Activated naive CD8-positive, alpha-beta T cell treated with anti-CD3 and anti-CD28 coated beads, Interleukin-2, amount 50 U/mL, for 24 hours (primary cell): ENCODE results near the gene DPEP2NB.

Source experiments
- ATAC-seq: fragments of 150-1000 bp; cut with Tn5 transposase; one replicate; pipeline ENCODE4 v1.10.0; 2021
- DNase-seq: peaks from one replicate; pipeline ENCODE4 v3.0.0; 2021
- H3K27ac Mint-ChIP-seq: one replicate; pipeline ENCODE4 v1.8.0; 2021; ENCODE audit warnings: mild to moderate bottlenecking, mixed read lengths
- H3K27me3 Mint-ChIP-seq: one replicate; pipeline ENCODE4 v1.8.0; 2021; ENCODE audit warnings: mixed read lengths
- H3K36me3 Mint-ChIP-seq: one replicate; pipeline ENCODE4 v1.8.0; 2021; ENCODE audit warnings: low read depth, mixed read lengths
- H3K4me1 Mint-ChIP-seq: one replicate; pipeline ENCODE4 v1.8.0; 2021; ENCODE audit warnings: mixed read lengths
- H3K4me3 Mint-ChIP-seq: one replicate; pipeline ENCODE4 v1.8.0; 2021; ENCODE audit warnings: mild to moderate bottlenecking, moderate library complexity, mixed read lengths
- H3K9me3 Mint-ChIP-seq: one replicate; pipeline ENCODE4 v1.8.0; 2021; ENCODE audit warnings: mixed read lengths

Gene DPEP2NB

GRCh38 chr16:68015681-68016080 is at the start of gene DPEP2NB:
Gene DPEP2NB, minus strand, starts transcription at chr16:68015911. Its CDS starts 141 bp downstream, at chr16:68015770.
- Mint-ChIP-seq H3K27me3 (no peaks in the 10 kb centered on the region), H3K4me1 (peaks cover 14% of the 10 kb centered on the region), H3K27ac (no peak within 1 kb of the TSS), H3K36me3 (peaks cover 2% of the 10 kb centered on the region), H3K9me3 (no peaks in the 10 kb centered on the region), H3K4me3 (no peak within 1 kb of the TSS)
- ATAC-seq (no peak), DNase-seq (no peak)

DNA sequence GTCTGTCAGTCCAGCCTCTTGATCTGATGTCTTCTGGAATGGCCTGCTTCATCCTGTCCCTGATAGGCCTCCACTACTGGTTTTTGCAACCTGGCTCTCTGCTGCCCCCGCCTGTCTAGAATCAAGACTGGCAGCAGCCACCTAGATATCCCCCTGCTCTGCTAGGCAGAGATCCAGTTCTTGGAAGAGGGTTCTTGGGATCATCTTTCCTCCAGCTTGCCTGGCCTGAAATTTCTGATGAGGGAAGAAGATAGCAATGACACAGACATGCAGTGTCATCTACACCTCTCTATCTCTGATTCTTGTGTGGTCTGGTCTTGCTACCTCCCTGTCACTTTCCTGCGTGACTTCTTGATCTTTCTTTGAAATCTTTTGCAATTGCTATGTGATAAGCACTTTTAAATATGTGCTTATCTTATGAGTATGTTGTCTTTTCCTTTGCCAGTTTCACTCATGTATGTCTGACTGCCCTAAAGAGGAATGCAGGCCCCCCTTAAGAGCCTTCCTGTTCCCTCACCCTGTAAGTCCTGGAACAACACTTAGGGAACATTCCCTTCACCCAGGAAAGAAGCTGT is 49.2 kb upstream of the DPEP2NB start:
- Mint-ChIP-seq H3K4me3 (no peak overlapping the region), H3K9me3 (no peaks in the 10 kb centered on the region), H3K27ac (peak overlapping the region; percentile 46), H3K27me3 (no peaks in the 10 kb centered on the region), H3K4me1 (peaks cover 60% of the 10 kb centered on the region), H3K36me3 (peaks cover 46% of the 10 kb centered on the region)
- DNase-seq (peak; percentile 81), ATAC-seq (peak; percentile 68)

DNA sequence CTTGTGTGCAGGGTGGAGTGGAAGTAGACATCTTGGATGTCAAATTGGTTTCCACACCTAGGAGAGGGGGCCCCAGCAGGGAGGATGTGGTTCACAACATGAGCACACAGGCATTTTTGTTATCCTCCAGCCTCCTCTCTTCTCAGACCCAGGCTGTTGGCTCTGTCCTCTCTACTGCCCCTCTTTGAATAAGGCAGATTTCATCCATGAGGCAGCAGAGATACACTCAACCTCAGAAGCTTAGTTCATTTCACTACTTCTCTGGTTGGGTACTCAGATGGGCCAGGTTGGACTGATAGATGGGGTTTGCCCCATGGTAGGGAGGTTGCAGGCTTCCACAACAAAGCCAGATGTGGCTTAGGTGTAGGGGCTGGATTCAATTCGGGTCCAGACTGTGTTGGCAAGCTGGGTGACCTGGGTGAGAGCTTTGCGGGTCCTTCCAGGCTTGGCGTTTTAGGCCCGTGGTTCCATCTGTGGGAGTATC is 47.2 kb upstream of the DPEP2NB start:
- peaks cover 65% of the 10 kb centered on the region for H3K4me1 Mint-ChIP-seq
- peak; percentile 70 for ATAC-seq
- peaks cover 47% of the 10 kb centered on the region for H3K36me3 Mint-ChIP-seq
- no peak for DNase-seq
- peak overlapping the region; percentile 80 for H3K27ac Mint-ChIP-seq
- H3K4me3 Mint-ChIP-seq = no peak overlapping the region
- no peaks in the 10 kb centered on the region for H3K9me3 Mint-ChIP-seq
- no peaks in the 10 kb centered on the region for H3K27me3 Mint-ChIP-seq

DNA sequence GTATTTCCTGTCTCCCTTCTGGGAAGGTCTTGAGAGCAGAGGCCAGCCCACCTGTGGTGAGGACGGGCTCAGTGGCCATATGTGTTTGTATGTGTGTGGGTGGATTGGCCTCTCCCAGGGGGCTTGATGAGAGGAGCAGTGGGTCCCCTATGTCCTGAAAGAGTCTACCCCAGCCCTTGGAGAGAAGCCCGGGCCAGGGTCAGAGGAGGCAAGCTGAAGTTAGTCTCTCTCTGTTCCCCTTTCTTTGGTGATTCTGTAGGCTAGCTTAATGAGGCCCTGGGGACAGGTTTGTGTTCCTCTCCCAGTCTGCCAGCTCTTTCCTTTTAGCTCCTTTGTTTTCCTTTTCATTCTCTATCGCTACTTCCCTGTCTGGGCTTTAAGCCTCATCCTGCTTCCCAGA is 45.7 kb upstream of the DPEP2NB start:
- DNase-seq = no peak
- Mint-ChIP-seq H3K36me3 (peaks cover 47% of the 10 kb centered on the region), H3K27me3 (no peaks in the 10 kb centered on the region), H3K27ac (peak overlapping the region; percentile 62), H3K4me3 (no peak overlapping the region), H3K9me3 (no peaks in the 10 kb centered on the region), H3K4me1 (peaks cover 64% of the 10 kb centered on the region)
- ATAC-seq = no peak

- H3K4me3 Mint-ChIP-seq = peak overlapping the region; percentile 16
- ATAC-seq = peak; percentile 60
- H3K27ac Mint-ChIP-seq = peak overlapping the region; percentile 65
- no peak for DNase-seq
- H3K4me1 Mint-ChIP-seq = peaks cover 56% of the 10 kb centered on the region
- H3K27me3 Mint-ChIP-seq = no peaks in the 10 kb centered on the region
- H3K36me3 Mint-ChIP-seq = peaks cover 52% of the 10 kb centered on the region
- H3K9me3 Mint-ChIP-seq = no peaks in the 10 kb centered on the region
Measured at GRCh38 chr16:68059804-68060203, 44.1 kb upstream of the DPEP2NB start.

DNA sequence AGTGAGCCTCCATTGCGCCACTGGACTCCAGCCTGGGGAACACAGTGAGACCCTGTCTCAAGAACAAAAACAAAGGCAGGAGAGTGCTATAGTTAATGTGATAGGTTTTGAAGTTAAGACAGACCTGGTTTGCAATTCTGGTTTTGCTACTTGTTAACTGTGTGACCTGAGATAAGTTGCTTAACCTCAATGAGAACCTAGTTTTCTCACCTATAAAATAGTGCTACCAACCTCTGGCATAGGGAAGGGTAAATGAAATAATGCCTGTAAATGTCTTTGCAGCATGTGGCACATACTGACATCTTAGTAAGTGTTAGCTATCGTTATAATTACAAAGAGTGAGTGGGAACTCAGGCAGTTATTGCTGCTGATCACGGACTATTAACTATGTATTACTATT is 39.7 kb upstream of the DPEP2NB start:
- H3K9me3 Mint-ChIP-seq = no peaks in the 10 kb centered on the region
- peaks cover 21% of the 10 kb centered on the region for H3K4me1 Mint-ChIP-seq
- H3K36me3 Mint-ChIP-seq = peaks cover 51% of the 10 kb centered on the region
- DNase-seq = no peak
- H3K4me3 Mint-ChIP-seq = no peak overlapping the region
- H3K27me3 Mint-ChIP-seq = no peaks in the 10 kb centered on the region
- no peak overlapping the region for H3K27ac Mint-ChIP-seq
- ATAC-seq = no peak

DNA sequence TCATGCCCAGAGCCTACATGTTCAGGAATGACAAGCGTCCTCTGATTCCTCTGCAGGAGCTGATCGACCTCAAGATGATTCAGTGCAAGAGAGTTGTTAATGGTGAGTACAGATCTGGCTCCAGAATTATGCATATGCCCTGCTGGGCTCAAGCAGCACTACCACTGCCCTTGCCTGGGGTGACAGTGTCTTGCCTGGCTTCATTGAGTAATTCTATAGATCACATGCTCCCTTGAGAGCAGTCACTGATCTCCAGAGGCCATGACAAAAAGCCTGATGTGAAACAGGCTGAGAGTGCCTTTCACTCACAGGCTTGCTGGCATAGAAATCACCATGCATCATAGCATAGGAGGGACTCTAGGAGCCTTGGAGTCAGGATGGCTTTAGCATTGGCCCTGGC is 33.7 kb upstream of the DPEP2NB start:
- Mint-ChIP-seq H3K9me3 (no peaks in the 10 kb centered on the region), H3K36me3 (peaks cover 55% of the 10 kb centered on the region), H3K27ac (no peak overlapping the region), H3K27me3 (no peaks in the 10 kb centered on the region), H3K4me1 (no peaks in the 10 kb centered on the region), H3K4me3 (no peak overlapping the region)
- DNase-seq (no peak), ATAC-seq (no peak)

DNA sequence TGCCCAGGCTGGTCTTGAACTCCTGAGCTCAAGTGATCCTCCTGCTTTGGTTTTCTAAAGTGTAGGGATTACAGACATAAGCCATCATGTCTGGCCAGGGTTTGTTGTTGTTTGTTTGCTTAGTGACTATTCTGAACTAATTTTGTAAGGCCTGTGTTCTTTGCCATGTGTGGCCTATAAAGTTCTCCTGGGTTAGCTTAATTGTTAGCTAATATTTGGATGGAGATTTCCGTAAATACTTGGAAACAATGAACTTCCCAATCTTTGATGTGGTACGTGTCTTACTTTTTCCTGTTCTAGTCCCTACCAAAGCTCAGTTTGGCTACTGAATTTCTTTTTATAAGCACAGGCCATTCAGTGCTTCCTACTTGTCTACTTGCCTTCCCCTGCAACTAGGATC is 32.3 kb upstream of the DPEP2NB start:
- no peak overlapping the region for H3K27ac Mint-ChIP-seq
- no peak for ATAC-seq
- DNase-seq = no peak
- H3K4me1 Mint-ChIP-seq = no peaks in the 10 kb centered on the region
- H3K36me3 Mint-ChIP-seq = peaks cover 43% of the 10 kb centered on the region
- H3K9me3 Mint-ChIP-seq = no peaks in the 10 kb centered on the region
- no peaks in the 10 kb centered on the region for H3K27me3 Mint-ChIP-seq
- no peak overlapping the region for H3K4me3 Mint-ChIP-seq

DNA sequence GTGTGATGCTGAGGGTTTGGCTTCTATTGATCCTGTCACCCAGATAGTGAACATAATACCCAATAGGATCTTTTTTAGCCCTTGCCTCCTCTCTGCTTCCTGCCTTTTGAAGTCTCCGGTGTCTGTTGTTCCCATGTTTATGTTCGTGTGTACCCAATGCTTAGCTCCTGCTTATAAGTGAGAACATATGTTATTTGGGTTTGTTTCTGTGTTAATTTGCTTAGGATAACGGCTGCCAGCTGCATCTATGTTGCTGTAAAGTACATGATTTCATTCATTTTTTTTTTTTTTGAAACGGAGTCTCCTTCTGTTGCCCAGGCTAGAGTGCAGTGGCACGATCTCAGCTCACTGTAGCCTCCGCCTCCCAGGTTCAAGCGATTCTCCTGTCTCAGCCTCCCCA is 30.4 kb upstream of the DPEP2NB start:
- Mint-ChIP-seq H3K4me1 (no peaks in the 10 kb centered on the region), H3K27ac (no peak overlapping the region), H3K27me3 (no peaks in the 10 kb centered on the region), H3K36me3 (peaks cover 39% of the 10 kb centered on the region), H3K9me3 (no peaks in the 10 kb centered on the region), H3K4me3 (no peak overlapping the region)
- ATAC-seq = no peak
- no peak for DNase-seq

- Mint-ChIP-seq H3K36me3 (peaks cover 26% of the 10 kb centered on the region), H3K27ac (no peak overlapping the region), H3K4me1 (peaks cover 16% of the 10 kb centered on the region), H3K4me3 (no peak overlapping the region), H3K27me3 (no peaks in the 10 kb centered on the region), H3K9me3 (no peaks in the 10 kb centered on the region)
- ATAC-seq = no peak
- DNase-seq = no peak
Measured at GRCh38 chr16:68041783-68042182, 26.1 kb upstream of the DPEP2NB start.

DNA sequence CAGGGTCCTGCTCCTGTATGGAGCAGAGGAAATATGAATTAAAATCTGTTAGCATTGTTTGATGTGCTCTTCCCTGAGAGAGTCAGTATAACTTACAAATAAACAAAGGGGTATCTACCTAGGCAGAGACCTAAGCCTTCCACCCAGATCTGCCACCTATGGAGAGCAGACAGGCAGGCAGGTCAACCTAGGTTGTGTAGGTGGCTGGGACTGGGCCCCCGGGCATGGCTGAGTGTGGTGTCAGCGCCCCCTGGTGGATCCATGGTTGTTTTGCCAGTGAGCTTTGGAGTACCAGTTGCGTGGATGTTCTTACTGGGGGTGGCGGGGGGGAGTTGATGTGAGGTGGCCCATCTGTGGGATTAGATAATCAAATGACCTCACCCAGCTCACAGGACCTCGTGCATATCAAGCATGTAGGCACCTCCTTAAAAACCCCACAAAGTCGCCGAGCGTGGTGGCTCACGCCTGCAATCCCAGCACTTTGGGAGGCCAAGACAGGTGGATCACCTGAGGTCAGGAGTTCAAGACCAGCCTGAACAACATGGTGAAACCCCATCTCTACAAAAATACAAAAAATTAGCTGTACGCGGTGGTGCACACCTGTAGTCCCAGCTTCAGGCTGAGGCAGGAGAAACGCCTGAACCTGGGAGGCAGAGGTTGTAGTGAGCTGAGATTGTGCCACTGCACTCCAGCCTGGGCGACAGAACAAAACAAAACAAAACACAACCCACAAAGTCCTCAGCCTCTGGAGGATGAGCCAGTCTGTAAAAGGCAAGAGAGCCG is 25.0 kb upstream of the DPEP2NB start:
- no peaks in the 10 kb centered on the region for H3K27me3 Mint-ChIP-seq
- H3K4me1 Mint-ChIP-seq = peaks cover 19% of the 10 kb centered on the region
- H3K9me3 Mint-ChIP-seq = no peaks in the 10 kb centered on the region
- ATAC-seq (peak; percentile 99), DNase-seq (peak; percentile 91)
- peak overlapping the region; percentile 3 for H3K27ac Mint-ChIP-seq
- H3K4me3 Mint-ChIP-seq = no peak overlapping the region
- peaks cover 21% of the 10 kb centered on the region for H3K36me3 Mint-ChIP-seq

DNA sequence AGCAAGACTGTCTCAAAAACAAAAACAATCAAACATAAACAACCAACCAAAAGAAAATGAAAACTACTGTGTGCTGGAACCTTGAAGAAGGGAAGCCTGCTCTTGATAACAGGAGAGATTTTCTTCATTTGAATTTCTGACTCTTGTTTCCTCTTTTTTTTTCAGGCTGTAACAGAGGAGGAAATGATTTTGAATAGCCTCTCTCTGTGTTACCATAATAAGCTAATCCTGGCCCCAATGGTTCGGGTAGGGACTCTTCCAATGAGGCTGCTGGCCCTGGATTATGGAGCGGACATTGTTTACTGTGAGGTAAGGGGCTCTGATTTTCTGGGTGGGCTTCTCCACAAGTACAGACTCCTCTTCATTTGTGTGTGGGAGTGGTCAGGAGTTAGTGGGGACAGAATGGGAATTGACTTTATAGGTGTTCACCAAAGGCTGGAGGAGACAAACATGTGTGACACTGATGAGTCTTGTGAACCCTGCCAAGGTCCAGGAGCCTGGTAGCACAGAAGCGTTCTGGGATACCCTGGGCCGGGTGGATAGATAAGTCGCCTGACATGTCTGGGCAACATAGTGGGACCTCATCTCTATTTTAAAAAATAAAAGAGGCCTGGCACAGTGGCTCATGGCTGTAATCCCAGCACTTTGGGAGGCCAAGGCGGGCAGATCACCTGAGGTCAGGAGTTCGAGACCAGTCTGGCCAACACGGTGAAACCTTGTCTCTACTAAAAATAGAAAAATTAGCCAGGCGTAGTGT is 22.3 kb upstream of the DPEP2NB start:
- DNase-seq (no peak), ATAC-seq (no peak)
- Mint-ChIP-seq H3K27me3 (no peaks in the 10 kb centered on the region), H3K4me3 (no peak overlapping the region), H3K4me1 (peaks cover 19% of the 10 kb centered on the region), H3K27ac (no peak overlapping the region), H3K9me3 (no peaks in the 10 kb centered on the region), H3K36me3 (peaks cover 23% of the 10 kb centered on the region)

DNA sequence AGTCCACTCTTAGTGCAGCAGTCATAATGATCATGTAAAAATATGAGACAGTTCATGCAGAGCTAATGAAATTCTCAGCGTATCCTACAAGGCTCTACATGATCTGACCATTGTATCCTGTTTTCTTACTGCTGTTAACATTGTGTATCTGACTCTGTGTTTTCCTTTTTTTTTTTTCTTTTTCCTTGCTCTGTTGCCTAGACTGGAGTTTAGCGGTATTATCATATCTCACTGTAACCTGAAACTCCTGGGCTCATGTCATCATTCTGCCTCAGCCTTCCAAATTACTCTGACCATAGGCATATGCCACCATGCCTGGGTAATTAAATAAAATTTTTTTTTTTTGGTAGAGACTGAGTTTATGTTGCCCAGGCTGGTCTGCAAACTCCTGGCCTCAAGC is 19.5 kb upstream of the DPEP2NB start:
- Mint-ChIP-seq H3K27ac (no peak overlapping the region), H3K9me3 (no peaks in the 10 kb centered on the region), H3K4me1 (peaks cover 24% of the 10 kb centered on the region), H3K36me3 (peaks cover 19% of the 10 kb centered on the region), H3K4me3 (no peak overlapping the region), H3K27me3 (no peaks in the 10 kb centered on the region)
- DNase-seq (no peak), ATAC-seq (no peak)

- H3K4me1 Mint-ChIP-seq = peaks cover 18% of the 10 kb centered on the region
- H3K36me3 Mint-ChIP-seq = peaks cover 19% of the 10 kb centered on the region
- H3K9me3 Mint-ChIP-seq = no peaks in the 10 kb centered on the region
- no peak overlapping the region for H3K4me3 Mint-ChIP-seq
- no peaks in the 10 kb centered on the region for H3K27me3 Mint-ChIP-seq
- DNase-seq = no peak
- ATAC-seq = no peak
- H3K27ac Mint-ChIP-seq = no peak overlapping the region
Measured at GRCh38 chr16:68033101-68033500, 17.4 kb upstream of the DPEP2NB start.

DNA sequence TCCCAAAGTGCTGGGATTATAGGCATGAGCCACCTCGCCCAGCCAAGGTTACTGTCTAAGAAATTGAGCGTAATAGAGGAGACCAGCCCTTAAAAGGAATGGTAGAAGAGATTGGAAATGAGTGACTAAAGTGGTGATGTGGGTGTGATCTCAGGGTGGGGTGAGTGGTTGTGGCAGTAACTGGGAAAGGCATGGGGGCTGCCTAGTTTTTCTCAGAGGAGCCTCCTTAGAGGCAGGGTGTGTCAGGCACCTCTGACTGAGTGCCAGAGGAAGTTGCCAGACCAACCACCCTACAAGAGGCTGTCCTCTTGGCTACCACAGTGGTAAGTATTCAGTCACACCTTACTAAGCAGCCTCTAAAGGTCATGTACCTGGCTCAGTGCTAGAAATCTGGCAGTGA is 16.2 kb upstream of the DPEP2NB start:
- peaks cover 13% of the 10 kb centered on the region for H3K4me1 Mint-ChIP-seq
- no peak overlapping the region for H3K27ac Mint-ChIP-seq
- no peaks in the 10 kb centered on the region for H3K9me3 Mint-ChIP-seq
- H3K36me3 Mint-ChIP-seq = peaks cover 31% of the 10 kb centered on the region
- ATAC-seq = peak; percentile 90
- H3K27me3 Mint-ChIP-seq = no peaks in the 10 kb centered on the region
- DNase-seq = no peak
- H3K4me3 Mint-ChIP-seq = no peak overlapping the region
